GM18526 (cell line): ENCODE measurements around the gene C6orf52.

ENCODE experiments used
- POLR2A ChIP-seq: IDR thresholded peaks from 3 replicates; pipeline ENCODE4 v1.6.1; 2011; ENCODE audit not compliant: insufficient read length; ENCODE audit errors: extremely low read depth

C6orf52 gene

GRCh38 chr6:10719296-10719963 is 25.0 kb upstream of the C6orf52 start:
- no peak for TF ChIP-seq POLR2A

GRCh38 chr6:10713962-10714361 is 19.5 kb upstream of the C6orf52 start:
- no peak for TF ChIP-seq POLR2A

- no peak for TF ChIP-seq POLR2A
Observed at GRCh38 chr6:10696655-10697054, 2.2 kb upstream of the C6orf52 start.

GRCh38 chr6:10695086-10695657 is 756 bp upstream of the C6orf52 start:
- TF ChIP-seq POLR2A, result no peak

GRCh38 chr6:10692965-10693538 is 1.4 kb downstream of the C6orf52 start:
- TF ChIP-seq POLR2A, result no peak

- TF ChIP-seq POLR2A, result no peak
Observed at GRCh38 chr6:10690651-10691445, 3.6 kb downstream of the C6orf52 start.

- no peak for TF ChIP-seq POLR2A
Observed at GRCh38 chr6:10687582-10687981, 6.8 kb downstream of the C6orf52 start.

DNA sequence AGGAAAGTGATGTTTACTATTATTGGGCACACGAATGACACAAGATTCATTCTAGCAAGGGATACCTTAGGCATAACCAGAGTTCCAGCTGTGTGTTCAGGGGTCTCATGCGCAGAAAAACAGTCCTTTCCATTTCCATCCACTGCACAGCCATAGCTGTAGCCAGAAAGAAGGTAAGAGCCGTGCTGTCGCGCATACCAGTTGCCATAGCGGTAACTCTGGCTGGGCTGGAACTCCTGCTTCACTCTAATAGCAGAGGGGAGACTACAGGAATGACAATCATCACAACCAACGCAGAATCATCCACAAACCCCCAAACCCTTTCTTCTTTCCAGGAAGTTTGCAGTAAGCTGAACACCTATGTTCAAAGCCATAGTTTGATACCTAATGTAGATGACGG is 7.5 kb downstream of the C6orf52 start:
- no peak for TF ChIP-seq POLR2A

DNA sequence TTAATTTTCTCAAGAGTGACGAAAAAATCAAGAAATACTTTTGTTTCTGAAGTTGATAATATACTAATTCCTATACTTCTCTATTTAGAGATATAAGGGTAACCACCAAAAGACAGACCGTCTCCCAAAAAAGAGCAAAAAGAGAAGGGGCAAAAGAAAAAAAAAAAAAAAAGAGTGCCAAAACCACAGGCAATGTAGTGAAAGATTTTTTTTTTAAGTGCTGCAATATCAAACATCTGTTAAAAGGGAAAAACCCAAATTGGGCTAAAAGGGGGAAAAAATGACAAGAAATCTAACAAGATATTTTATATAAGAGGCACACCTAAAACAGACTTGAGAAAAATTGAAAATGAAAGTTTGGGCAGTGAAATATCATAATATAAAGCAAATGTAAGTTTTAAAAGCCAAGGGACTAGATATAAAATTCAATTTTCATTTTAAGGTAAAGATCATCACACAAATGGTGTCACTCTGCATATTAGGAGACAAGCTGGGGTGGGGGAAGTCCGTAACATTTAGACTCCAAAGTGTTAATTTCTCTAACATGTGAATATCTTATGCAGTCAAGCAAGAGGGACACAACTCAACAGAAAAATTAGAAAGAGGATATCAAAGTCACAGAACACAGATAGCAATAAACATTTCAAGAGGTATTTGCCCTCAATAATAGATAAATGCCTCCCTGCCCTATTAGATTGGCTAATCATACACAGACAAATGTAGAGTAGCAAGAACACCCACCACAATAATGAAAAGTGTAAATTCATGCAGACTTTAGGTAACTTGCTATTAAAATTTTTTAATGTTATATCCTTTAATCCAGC is 9.1 kb downstream of the C6orf52 start:
- TF ChIP-seq POLR2A, result no peak

DNA sequence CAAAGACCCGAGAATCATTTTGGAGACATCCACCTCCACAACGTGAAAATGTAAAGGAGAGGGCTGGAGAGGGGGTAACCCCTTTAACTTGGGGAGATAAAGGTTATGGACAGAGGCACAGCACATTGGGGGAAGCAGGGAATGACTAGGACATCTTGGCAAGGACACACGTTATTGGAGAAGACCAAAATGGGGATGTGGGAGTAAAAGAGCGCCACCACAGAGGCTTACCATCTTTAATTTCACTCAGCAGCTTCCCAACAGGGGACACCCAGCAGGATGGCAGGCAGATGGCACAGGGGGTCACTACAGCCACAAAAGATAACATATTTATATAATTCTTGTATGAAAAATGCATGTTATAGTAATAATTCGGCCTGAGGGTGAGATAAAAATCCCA is 9.8 kb downstream of the C6orf52 start:
- no peak for TF ChIP-seq POLR2A

GRCh38 chr6:10682355-10682988 is 11.9 kb downstream of the C6orf52 start:
- no peak for TF ChIP-seq POLR2A

DNA sequence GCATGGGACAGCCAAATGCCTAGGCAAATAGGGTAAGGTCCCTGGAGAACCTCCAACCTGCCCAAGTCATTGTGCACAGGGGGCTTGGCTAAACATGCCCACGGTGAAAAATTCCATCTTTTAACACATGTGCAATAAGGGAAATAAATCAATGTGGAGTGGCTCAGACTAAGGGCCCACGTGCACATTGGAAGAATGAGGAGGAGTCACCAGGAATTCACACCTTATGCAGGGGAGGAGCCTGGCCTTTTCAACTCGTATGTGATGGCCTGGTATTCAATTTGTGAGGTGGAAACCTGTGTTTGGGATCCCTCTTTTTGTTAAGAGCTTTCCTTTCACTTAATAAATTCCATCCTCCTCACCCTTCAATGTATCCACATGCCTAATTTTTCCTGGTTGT is 12.6 kb downstream of the C6orf52 start:
- no peak for TF ChIP-seq POLR2A

DNA sequence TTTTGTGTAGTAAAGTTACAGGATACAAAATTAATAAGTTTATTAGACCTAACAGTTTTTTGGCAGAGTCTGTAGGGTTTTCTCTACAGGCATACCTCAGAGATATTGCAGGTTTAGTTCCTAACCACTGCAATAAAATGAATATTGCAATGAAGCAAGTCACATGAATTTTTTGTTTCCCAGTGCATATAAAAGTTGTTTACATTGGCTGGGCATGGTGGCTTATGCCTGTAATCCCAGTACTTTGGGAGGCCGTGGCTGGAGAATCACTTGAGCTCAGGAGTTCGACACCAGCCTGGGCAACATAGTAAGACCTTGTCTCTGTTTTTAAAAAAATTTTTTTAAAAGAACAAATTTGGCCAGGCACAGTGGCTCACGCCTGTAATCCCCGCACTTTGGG is 16.0 kb downstream of the C6orf52 start:
- TF ChIP-seq POLR2A, result no peak

- no peak for TF ChIP-seq POLR2A
Observed at GRCh38 chr6:10676403-10676802, 18.0 kb downstream of the C6orf52 start.
